T47D (cell line): ENCODE results near the gene ACTG1.
A peak's percentile ranks its signal among the peaks of the same experiment; 100 is the strongest.

Experiments
- DNase-seq, 2 experiments: peaks; one replicate each; pipeline versions ENCODE4 v3.0.0 to v3.0.0-alpha.2; 2011 to 2012; ENCODE audit warnings: low read depth in 1 of 2, low spot score in 1 of 2
- JUND ChIP-seq: IDR thresholded peaks from 2 replicates; pipeline ENCODE4 v1.6.1; 2012; ENCODE audit warnings: low read depth
- in situ Hi-C: cut with HindIII; loops from 2 replicates; pipeline ENCODE4 v1.10.0; 2016; ENCODE audit warnings: low sequenced_read_pairs, low pct_unique_long_range_greater_than_20kb

The ACTG1 gene

GRCh38 chr17:81481815-81482505, 30.6 kb downstream of the ACTG1 start:
- in situ Hi-C loops: no loop called here
- no peak for TF ChIP-seq JUND
- DNase-seq: no peak

DNA sequence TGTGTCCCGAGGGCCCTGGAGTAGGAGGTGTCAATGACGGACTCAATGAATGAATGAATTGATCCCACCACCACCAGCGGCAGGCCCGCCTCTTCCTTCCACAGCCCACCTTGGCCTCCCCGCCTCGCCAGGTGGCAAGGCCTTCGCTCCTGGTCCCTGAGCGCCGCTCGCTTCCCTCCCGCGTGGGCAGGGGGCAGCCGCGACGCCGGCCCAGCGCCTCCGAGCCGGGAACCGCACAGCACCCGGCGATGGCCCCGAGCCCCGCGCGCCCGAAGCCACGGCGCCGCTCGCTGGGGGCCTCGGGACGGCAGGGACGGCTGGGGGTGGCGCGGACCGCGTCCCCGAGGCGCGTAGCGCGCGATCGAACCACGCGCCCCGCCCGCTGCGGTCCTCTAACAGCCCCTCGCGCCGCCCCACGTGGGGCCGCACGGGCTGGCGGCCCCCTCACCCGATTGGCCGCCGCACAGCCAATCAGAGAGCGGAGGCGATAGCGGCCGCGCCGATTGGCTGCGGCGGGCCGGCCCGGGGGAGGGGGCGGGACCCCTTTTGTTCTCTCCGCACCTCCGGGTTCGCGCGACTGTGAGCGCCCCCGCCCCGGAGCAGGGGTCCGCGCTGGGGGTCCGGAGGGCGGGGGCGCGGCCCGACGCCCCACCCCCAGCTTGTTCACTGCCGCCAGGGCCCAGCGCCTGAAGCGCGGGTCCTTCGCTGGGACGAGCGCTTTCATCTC, 31.4 kb downstream of the ACTG1 start:
- DNase-seq: no peak

DNA sequence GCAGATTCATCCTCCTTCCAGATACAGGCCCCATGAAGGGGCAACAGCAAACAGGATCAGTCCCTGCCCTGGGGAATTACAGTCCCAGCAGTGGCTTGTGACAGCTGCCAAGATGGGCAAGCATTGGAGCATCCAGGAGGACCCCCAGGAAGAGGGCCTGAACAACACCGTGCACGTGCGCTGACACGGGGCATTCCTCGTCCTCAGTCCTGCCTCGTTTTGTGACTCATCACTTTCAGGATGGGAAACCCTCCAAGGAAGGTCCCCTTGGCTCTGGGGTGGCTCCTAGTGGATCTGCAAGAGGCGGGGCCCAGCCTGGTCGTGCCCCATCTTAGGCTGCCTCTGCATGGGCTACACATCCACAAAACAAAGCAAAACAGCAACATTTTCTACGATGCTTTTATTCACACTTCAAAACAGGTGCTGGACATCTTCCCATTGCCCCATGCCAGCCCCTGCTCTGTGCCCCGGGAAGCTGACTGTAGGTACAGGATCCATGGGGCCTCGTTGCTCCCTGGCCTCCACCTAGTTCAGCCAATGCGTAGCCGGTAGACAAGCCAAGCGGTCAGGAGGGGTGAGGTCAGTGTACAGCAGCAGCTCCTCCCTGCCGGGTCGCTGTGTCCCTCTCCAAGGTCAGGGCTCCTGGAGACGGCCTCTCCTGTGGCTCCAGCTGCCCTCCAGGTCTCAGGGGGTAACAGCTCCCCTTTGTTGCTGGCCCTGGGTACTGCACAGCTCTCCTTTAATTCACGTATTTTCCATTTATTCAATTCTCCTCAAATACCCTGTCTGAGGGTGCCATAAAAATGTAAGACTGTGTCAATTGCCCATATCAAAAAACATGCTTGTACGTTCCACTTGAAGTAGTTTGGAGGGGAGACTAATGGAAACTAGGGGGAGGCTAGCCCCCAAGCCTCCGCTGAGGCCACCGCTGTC, 32.2 kb downstream of the ACTG1 start:
- in situ Hi-C loops: no loop called here
- DNase-seq: peak in 1 of 2 experiments; percentile 27
- TF ChIP-seq JUND: no peak

More for the DNA sequence above, 31.4 kb downstream of the ACTG1 start:
- in situ Hi-C loops: no loop called here
- no peak for TF ChIP-seq JUND

DNA sequence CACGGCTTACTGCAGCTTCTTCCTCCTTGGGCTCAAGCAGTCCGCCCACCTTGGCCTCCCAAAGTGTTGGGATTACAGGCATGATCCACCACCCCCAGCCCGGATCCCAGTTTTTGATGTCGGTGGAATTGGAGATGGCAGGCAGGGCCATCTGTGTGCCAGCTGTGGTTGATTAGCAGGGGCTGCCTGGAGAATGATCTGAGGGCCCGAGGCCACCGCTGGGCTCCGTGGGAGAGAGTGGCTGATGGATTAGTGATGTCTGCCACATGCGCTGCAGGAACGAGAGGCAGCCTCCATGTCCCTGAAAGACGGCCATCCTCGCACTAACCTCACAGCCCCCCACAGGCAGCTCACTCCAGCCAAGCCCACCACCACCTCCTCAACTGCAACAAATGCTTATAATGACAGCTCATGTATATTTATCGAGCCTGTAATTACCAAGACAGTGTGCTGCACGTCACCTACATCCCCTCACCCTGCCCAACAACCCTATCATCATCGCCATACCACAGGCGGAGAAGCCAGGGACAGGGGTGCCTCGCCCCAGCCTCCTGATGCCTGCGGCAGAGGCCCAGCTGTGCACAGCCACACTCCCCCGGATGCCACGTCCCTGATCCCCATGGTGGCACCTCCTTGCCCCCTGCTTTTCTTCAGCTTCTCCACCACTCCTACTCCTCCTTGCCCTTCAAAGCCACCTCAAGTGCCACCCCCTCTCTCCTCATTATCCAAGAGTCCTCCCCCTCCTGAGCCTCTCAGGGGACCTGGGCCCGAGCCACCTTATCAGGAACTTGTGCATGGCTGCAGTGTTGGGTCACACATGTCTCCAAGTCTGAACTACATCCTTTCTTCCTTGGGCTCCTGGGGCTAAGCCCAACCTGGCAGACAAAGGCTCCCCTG, 33.2 kb downstream of the ACTG1 start:
- DNase-seq: no peak
- in situ Hi-C loops: no loop called here
- no peak for TF ChIP-seq JUND

GRCh38 chr17:81478119-81478518, 34.5 kb downstream of the ACTG1 start:
- TF ChIP-seq JUND: no peak
- in situ Hi-C loops: no loop called here
- no peak for DNase-seq

DNA sequence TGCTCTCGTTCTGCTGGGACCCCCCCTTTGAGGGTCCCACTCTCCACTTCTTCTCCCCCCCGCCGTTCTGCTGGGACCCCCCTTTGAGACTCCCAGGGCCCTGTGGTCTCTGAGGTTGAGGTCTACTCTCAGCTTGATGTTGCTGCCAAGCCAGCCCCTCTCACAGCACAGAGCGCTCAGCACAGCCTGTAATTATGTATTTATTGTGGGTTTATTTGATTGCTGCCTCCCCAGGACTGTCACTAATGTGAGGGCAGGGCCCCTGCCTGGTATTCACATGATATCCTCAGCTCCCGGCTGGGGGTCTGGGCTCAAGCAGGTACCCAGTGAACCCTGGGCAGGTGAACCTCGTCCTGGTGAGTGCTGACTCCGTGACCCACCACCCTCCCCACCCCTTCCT, 35.4 kb downstream of the ACTG1 start:
- no peak for DNase-seq
- in situ Hi-C loops: no loop called here
- no peak for TF ChIP-seq JUND

DNA sequence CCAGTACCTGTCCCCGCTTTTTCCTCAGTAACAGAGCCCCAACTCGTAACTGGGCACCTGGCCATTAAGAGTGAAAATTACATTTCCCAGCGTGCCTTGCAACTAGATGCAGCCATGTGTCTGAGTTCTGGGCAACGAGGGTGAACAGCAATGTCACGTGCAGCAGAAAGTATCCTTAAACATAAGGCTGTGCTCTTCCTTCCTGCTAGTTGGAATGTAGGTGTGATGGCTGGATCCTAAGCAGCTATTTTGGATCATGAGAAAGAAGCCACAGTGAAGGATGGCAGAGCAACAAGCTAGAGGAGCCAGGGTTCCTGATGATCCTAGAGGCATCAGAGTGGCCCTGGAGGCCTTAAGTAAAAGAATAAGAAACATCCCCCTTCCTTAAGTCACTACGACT, 36.0 kb downstream of the ACTG1 start:
- in situ Hi-C loops: no loop called here
- DNase-seq: no peak
- TF ChIP-seq JUND: no peak

DNA sequence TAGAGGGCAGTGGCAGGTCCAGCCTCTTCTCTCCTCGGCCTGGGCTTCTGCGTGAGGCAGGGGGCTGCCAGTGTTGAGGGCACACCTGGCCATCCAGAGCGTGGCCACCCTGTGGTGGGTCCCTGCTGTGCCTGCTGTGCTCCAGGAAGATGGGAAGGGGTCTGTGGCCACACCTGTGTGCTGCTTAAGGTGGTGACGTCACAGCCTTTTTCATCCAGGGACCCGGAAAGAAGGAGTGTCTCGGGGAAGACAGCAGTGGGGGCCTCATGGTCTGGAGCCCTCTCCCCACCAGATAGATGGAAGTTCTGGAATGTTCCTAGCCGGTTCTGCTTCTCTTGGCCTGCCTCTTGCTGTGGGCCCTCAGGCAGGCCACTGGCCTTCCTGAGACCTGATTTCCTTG, 36.5 kb downstream of the ACTG1 start:
- no peak for TF ChIP-seq JUND
- in situ Hi-C loops: no loop called here
- no peak for DNase-seq

- in situ Hi-C loops: no loop called here
- no peak for TF ChIP-seq JUND
- no peak for DNase-seq
Measured at GRCh38 chr17:81474958-81475357, 37.6 kb downstream of the ACTG1 start.

DNA sequence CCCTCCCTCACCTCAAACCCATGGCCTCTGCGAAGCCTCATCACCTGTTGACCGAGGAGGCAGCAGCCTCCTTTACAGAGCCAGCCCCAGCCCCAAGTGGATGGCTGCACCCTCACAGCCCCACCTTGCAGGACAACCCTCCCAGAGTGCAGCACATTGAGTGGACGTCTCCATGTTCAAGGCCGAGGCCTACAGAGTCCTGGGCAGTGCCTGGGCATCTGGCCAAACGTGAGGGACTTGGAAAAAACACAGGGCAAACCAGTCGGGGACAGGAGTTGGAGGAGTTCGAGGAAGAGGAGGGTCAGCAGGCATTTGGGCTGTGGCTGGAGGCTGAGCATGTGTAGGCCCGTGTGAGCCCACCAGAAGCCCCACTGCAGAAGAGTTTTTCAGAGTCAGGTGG, 39.6 kb downstream of the ACTG1 start:
- no peak for DNase-seq
- no peak for TF ChIP-seq JUND
- in situ Hi-C loops: no loop called here

DNA sequence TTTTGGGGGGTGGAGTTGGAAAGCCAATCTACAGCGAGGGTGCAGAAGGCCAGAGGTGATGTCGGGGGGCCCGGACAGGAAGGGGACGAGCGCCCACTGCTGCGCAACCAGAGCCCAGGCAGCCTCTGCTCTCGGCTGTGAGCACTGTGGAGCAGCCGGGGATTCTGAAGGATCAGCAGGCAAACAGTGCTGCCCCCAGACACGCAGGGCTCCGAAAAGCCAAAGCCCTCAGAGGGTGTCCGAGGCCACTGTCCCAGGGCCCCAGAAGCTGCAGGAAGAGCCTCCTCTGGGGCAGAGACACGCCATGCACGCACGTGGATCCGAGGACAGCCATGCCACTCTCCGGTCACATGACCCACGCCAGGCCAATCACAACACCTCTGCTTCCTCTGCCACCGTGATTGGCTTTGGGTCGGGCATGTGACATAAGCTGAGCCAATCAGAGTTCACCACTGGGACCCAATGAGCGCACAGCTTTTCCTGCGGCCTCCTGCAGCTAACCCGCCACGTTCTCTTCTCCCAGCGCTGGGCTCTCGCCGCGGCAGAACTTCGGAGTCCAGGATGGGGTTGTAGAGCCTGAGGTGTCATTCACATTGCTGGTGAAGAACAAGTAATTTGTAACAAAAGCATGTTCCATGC, 40.7 kb downstream of the ACTG1 start:
- in situ Hi-C loops: no loop called here
- peak in 1 of 2 experiments; percentile 53 for DNase-seq
- TF ChIP-seq JUND: no peak
